K562 (cell line): ENCODE measurements around the gene WDR27. TPM values are rescaled to one million over a fixed set of nuclear protein-coding genes. Genes with fewer than 3 reads are reported as not detected.

ENCODE experiments used
- ATF3 ChIP-seq, 2 experiments: fragments of 450-650 bp in 1 of 2; sonication (generic) in 1 of 2; formaldehyde crosslinking in 1 of 2; IDR thresholded peaks in 1 of 2; conservative IDR thresholded peaks in 1 of 2; 2 replicates each; pipeline versions ENCODE4 v1.6.1 to v1.8.1; 2016 to 2023; ENCODE audit warnings: mild to moderate bottlenecking in 2 of 2, moderate library complexity in 2 of 2, inconsistent platforms in 1 of 2, missing genetic modification reagents in 1 of 2
- BACH1 ChIP-seq: fragments of 200-800 bp; sonication (Bioruptor generic); IDR thresholded peaks from 2 replicates; pipeline ENCODE4 v1.6.1; 2016; ENCODE audit warnings: missing genetic modification characterization, missing compliant biosample characterization
- CHD2 ChIP-seq: IDR thresholded peaks from 2 replicates; pipeline ENCODE4 v1.6.1; 2011; ENCODE audit warnings: low read depth, low read length
- ELF2 ChIP-seq: fragments of 250-450 bp; sonication (Bioruptor Pico); IDR thresholded peaks from 2 replicates; pipeline ENCODE4 v1.5.0; 2021; ENCODE audit warnings: mild to moderate bottlenecking
- GTF3C2 ChIP-seq: IDR thresholded peaks from 3 replicates; pipeline ENCODE4 v1.6.1; 2011; ENCODE audit warnings: borderline replicate concordance, mild to moderate bottlenecking, moderate library complexity; ENCODE audit not compliant: insufficient read length; ENCODE audit errors: extremely low read depth
- HDAC1 ChIP-seq, 2 experiments: fragments of 450-650 bp; IDR thresholded peaks; 2 replicates each; pipeline ENCODE4 v1.6.1; 2016 to 2017; ENCODE audit warnings: inconsistent platforms in 1 of 2, mild to moderate bottlenecking in 1 of 2, moderate library complexity in 1 of 2
- HNRNPL ChIP-seq: fragments of 200-400 bp; formaldehyde crosslinking; IDR thresholded peaks from 2 replicates; pipeline ENCODE4 v1.6.1; 2017; ENCODE audit warnings: low read depth, mild to moderate bottlenecking, low read length
- MLLT1 ChIP-seq, 2 experiments: fragments of 450-650 bp; IDR thresholded peaks; 2 replicates each; pipeline ENCODE4 v1.6.1; 2016
- NR2C1 ChIP-seq, 2 experiments: fragments of 450-650 bp; IDR thresholded peaks; 2 replicates each; pipeline ENCODE4 v1.6.1; 2017; ENCODE audit warnings: mild to moderate bottlenecking in 2 of 2, antibody characterized with exemption in 1 of 2, inconsistent platforms in 1 of 2, missing compliant biosample characterization in 1 of 2, missing genetic modification characterization in 1 of 2
- POLR2AphosphoS2 ChIP-seq: IDR thresholded peaks from 2 replicates; pipeline ENCODE4 v1.6.1; 2012; ENCODE audit warnings: low read length, improper control_type of control experiment
- POLR2G ChIP-seq: fragments of 200-400 bp; formaldehyde crosslinking; IDR thresholded peaks from 2 replicates; pipeline ENCODE4 v1.6.1; 2017; ENCODE audit warnings: low read depth, mild to moderate bottlenecking, antibody characterized with exemption, low read length, moderate library complexity
- RBM15 ChIP-seq: fragments of 200-400 bp; formaldehyde crosslinking; IDR thresholded peaks from 2 replicates; pipeline ENCODE4 v1.6.1; 2018; ENCODE audit warnings: mild to moderate bottlenecking, low read length, moderate library complexity; ENCODE audit not compliant: insufficient read depth
- STAT5A ChIP-seq: IDR thresholded peaks from 2 replicates; pipeline ENCODE4 v1.6.1; 2012; ENCODE audit warnings: low read length, inconsistent platforms, borderline replicate concordance
- TAF7 ChIP-seq: fragments of 450-650 bp; IDR thresholded peaks from 2 replicates; pipeline ENCODE4 v1.6.1; 2016; ENCODE audit warnings: missing genetic modification characterization, missing compliant biosample characterization
- TCF7 ChIP-seq: sonication (generic); IDR thresholded peaks from 2 replicates; pipeline ENCODE4 v1.6.1; 2016; ENCODE audit warnings: antibody characterized with exemption, borderline replicate concordance
- U2AF1 ChIP-seq: fragments of 200-400 bp; formaldehyde crosslinking; optimal IDR thresholded peaks from 2 replicates; pipeline ENCODE3; 2017; ENCODE audit warnings: mild to moderate bottlenecking, low read depth, low read length, moderate library complexity
- ZNF134 ChIP-seq: fragments of 250-450 bp; sonication (Bioruptor Pico); conservative IDR thresholded peaks from 2 replicates; pipeline ENCODE4 v1.4.0; 2020
- ZNF511 ChIP-seq: sonication (generic); formaldehyde crosslinking; IDR thresholded peaks from 2 replicates; pipeline ENCODE4 v1.8.0; 2022; ENCODE audit warnings: mild to moderate bottlenecking, missing genetic modification reagents
- polyA plus RNA-seq, 8 experiments: library from polyadenylated mRNA; depleted of rRNA in 4 of 8; stranded (reverse) in 5 of 8; unstranded in 3 of 8; fragments of >200 nt; fragmentation: Nextera tagmentation in 2 of 8; fragmentation: Illumina TruSeq in 1 of 8; extraction: Ambion mirVana in 2 of 8; extraction: Trizol in 1 of 8; gene quantifications; 2 replicates each; pipeline versions ENCODE4 v1.2.1 to v1.2.3, GENCODE V29; 2011 to 2014; ENCODE audit warnings: inconsistent platforms in 1 of 8, missing spikeins in 1 of 8
- total RNA-seq, 7 experiments: library from RNA; depleted of rRNA in 6 of 7; stranded (reverse); fragments of >200 nt in 6 of 7; fragmentation: Illumina TruSeq in 2 of 7; extraction: Trizol in 2 of 7; gene quantifications; 2 replicates each; pipeline versions ENCODE4 v1.2.1 to v1.2.3, GENCODE V29; 2011 to 2021; ENCODE audit warnings: low replicate concordance in 1 of 7
- TF ChIP-seq, protein P1 (sequence below): fragments of 450-650 bp; IDR thresholded peaks from 2 replicates; pipeline ENCODE4 v1.7.1; 2018; ENCODE audit warnings: mild to moderate bottlenecking, low read depth; ENCODE audit not compliant: partially characterized antibody

WDR27 gene
- total and polyA plus RNA-seq, 9 of the 15 experiments (the other 6 are each of a cell fraction or from before 2014, with no cell fraction given): 4.3 to 77.2 (median 22.7) TPM

DNA sequence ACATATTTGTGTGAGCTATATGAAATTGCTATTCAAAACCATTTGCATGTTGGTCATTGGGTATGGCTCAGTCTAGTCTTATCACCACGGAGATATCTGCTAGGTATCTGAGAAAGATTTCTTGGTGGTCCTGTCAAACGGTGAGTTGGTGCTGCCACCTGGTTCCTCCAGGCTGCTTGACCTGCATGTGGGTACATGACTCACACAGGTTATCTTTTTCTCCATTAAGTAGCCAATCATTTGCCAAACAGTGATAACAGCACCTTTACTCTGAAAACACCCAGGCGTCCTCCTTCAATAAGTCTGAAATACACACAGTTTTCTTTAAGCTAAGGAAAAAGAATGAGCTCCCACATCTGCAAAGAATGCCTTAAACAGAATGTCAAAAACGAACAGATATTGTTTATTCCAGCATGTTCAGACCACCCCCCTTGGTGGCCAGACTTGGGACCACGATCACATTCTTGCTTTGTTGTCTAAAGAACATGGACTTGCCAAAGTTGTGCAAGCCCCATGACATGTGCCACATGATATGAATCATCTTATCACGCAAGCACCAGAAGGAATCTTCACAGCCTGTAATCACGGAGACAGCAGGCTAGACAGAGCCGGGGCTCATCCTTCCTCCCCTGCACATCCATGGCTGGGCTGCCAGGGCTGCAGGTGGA lies 247.5 kb downstream of the WDR27 start (continued):
- TF ChIP-seq ZNF511 (CRISPR knock-in tag) (no peak), POLR2AphosphoS2 (no peak), STAT5A (peak; percentile 50; the same call in 1 of the 2 replicates), CHD2 (no peak), GTF3C2 (no peak), BACH1 (tag) (no peak), TAF7 (no peak), ATF3 (IDR thresholded peaks at IDR 0.05) (peak; percentile 53; the same call in 1 of the 2 replicates), ATF3 (CRISPR knock-in tag; conservative IDR thresholded peaks at IDR 0.05) (no peak), ZNF134 (CRISPR knock-in tag) (no peak), U2AF1 (no peak), NR2C1 (IDR thresholded peaks at IDR 0.05) (no peak), NR2C1 (tag; IDR thresholded peaks at IDR 0.05) (no peak), HNRNPL (no peak), RBM15 (no peak), TCF7 (no peak), MLLT1 (IDR thresholded peaks at IDR 0.05) (no peak), POLR2G (no peak), HDAC1 (IDR thresholded peaks at IDR 0.05) (no peak), ELF2 (no peak)
- TF ChIP-seq, protein P1, sequence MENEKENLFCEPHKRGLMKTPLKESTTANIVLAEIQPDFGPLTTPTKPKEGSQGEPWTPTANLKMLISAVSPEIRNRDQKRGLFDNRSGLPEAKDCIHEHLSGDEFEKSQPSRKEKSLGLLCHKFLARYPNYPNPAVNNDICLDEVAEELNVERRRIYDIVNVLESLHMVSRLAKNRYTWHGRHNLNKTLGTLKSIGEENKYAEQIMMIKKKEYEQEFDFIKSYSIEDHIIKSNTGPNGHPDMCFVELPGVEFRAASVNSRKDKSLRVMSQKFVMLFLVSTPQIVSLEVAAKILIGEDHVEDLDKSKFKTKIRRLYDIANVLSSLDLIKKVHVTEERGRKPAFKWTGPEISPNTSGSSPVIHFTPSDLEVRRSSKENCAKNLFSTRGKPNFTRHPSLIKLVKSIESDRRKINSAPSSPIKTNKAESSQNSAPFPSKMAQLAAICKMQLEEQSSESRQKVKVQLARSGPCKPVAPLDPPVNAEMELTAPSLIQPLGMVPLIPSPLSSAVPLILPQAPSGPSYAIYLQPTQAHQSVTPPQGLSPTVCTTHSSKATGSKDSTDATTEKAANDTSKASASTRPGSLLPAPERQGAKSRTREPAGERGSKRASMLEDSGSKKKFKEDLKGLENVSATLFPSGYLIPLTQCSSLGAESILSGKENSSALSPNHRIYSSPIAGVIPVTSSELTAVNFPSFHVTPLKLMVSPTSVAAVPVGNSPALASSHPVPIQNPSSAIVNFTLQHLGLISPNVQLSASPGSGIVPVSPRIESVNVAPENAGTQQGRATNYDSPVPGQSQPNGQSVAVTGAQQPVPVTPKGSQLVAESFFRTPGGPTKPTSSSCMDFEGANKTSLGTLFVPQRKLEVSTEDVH: no peak
